Stimulated activated CD4-positive, alpha-beta T cell treated with anti-CD3 and anti-CD28 coated beads, TNF-alpha, amount 100 ng/mL, for 1 hour (primary cell): Measurements from ENCODE around the gene MAGEA2B.
"Not testable (repeated sequence)": the region's sequence is repeated elsewhere in the genome, so short reads cannot be mapped to it uniquely, and the experiment has no call there.

Experiments used
- DNase-seq, 3 donors: peaks; one replicate each; pipeline ENCODE4 v3.0.0-alpha.2; 2020; ENCODE audit warnings: low read depth in 3 of 3, low spot score in 1 of 3

MAGEA2B gene, protein sequence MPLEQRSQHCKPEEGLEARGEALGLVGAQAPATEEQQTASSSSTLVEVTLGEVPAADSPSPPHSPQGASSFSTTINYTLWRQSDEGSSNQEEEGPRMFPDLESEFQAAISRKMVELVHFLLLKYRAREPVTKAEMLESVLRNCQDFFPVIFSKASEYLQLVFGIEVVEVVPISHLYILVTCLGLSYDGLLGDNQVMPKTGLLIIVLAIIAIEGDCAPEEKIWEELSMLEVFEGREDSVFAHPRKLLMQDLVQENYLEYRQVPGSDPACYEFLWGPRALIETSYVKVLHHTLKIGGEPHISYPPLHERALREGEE

DNA sequence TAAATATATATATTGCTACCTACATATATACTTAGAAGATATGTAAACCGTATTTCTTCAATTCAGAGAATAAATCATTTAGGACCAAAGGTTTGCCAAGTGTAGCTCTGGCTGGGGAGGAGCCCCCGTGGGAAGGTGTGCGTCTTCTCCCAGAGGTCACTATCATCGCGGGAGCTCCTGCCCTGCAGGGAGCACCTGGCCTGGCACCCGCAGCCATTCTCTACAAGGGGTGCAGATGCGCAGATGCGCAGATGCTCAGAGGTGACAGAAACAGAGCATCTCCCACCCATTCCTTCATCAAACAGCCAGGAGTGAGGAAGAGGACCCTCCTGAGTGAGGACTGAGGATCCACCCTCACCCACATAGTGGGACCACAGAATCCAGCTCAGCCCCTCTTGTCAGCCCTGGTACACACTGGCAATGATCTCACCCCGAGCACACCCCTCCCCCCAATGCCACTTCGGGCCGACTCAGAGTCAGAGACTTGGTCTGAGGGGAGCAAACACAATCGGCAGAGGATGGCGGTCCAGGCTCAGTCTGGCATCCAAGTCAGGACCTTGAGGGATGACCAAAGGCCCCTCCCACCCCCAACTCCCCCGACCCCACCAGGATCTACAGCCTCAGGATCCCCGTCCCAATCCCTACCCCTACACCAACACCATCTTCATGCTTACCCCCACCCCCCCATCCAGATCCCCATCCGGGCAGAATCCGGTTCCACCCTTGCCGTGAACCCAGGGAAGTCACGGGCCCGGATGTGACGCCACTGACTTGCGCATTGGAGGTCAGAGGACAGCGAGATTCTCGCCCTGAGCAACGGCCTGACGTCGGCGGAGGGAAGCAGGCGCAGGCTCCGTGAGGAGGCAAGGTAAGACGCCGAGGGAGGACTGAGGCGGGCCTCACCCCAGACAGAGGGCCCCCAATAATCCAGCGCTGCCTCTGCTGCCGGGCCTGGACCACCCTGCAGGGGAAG is at the start of gene MAGEA2B:
MAGEA2B (plus strand) TSS at position 814 of the 973 bp plus-strand sequence. CDS start 2,479 bp downstream, outside the sequence.
- not testable (repeated sequence) for DNase-seq

DNA sequence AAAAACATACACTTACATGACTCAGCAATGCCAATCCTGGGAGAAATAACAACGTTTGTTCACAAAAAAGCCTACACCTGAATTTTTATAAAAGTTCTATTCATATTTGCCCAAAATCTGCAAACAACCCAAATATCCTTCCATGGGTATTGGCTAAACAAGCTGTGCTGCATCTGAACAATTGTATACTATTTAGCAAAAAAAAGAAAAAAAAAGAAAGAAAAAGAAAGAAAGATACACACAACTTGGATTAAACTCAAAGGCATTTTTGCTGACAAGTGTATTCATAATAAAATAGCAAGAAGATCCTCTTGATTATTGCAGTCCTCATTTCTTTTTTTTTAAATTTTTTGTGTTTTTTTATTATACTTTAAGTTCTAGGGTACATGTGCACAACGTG is 40.3 kb upstream of the MAGEA2B start:
- no peak for DNase-seq

DNA sequence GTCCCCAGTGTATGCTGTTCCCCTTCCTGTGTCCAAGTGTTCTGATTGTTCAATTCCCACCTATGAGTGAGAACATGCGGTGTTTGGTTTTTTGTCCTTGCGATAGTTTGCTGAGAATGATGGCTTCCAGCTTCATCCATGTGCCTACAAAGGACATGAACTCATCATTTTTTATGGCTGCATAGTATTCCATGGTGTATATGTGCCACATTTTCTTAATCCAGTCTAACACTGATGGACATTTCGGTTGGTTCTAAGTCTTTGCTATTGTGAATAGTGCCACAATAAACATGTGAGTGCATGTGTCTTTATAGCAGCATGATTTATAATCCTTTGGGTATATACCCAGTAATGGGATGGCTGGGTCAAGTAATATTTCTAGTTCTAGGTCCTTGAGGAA is 39.8 kb upstream of the MAGEA2B start:
- DNase-seq = not testable (repeated sequence)

DNA sequence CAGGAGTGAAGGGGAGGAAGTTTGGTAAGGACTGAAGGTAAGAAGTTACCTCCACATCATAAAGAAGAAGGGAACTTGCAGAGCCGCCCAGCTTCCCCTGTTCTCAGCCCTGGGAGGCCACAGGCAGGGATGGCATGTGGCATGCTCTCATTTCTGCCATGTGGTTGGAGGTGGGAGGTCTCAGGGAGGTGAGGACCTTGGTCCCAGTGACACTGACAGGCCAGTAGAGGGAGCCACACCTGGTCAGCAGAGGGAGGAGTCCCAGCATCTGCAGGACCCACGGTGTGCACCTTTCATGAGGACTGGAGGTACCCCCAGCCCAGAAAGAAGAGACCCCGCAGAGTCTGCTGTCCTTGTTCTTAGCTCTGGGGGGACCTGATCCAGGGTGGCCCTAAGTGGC is 33.4 kb upstream of the MAGEA2B start:
- DNase-seq = not testable (repeated sequence)

DNA sequence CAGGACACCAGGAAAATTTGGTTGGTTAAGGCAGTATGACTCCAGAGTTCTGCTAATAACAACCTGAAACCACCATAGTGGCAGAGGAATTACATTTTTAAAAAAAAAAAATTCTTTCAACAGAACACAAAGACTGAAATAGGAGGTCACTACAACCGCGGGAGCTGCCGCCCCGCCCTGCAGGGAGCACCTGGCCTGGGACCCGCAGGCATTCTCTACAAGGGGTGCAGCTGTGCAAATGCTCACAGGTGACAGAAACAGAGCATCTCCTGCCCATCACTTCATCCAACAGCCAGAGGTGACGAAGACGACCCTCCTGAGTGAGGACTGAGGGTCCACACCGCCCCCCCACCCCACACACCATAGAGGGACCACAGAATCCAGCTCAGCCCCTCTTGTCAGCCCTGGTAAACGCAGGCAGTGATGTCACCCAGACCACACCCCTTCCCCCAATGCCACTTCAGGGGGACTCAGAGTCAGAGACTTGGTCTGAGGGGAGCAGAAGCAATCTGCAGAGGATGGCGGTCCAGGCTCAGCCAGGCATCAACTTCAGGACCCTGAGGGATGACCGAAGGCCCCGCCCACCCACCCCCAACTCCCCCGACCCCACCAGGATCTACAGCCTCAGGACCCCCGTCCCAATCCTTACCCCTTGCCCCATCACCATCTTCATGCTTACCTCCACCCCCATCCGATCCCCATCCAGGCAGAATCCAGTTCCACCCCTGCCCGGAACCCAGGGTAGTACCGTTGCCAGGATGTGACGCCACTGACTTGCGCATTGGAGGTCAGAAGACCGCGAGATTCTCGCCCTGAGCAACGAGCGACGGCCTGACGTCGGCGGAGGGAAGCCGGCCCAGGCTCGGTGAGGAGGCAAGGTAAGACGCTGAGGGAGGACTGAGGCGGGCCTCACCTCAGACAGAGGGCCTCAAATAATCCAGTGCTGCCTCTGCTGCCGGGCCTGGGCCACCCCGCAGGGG is 16.2 kb upstream of the MAGEA2B start, which contains the start of gene MAGEA3:
MAGEA3 (plus strand) TSS at position 843 of the 980 bp plus-strand sequence. CDS start 2,039 bp downstream, outside the sequence.
- not testable (repeated sequence) for DNase-seq

DNA sequence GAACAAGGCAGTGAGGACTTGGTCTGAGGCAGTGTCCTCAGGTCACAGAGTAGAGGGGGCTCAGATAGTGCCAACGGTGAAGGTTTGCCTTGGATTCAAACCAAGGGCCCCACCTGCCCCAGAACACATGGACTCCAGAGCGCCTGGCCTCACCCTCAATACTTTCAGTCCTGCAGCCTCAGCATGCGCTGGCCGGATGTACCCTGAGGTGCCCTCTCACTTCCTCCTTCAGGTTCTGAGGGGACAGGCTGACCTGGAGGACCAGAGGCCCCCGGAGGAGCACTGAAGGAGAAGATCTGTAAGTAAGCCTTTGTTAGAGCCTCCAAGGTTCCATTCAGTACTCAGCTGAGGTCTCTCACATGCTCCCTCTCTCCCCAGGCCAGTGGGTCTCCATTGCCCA is 14.0 kb upstream of the MAGEA2B start:
- DNase-seq = not testable (repeated sequence)

DNA sequence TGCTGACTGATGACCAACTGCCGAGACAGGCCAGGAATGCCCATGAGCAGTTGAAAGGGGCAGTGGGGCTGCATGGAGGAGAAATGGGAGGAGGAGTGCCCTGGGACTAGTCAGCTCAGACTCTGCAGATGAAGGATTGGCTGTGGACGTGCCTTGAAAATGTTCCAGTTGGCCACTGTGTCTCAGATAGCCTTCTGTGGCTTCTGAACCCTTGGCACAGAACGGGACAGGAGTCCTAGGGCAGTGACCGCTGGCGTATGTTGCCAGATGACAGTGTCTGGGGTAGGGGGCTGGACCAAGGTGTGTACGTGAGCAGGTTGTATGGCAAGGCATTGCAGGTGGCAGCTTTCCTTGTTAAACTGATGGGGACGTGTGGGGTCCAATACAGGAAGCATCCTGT is 7.9 kb upstream of the MAGEA2B start:
- DNase-seq = not testable (repeated sequence)

DNA sequence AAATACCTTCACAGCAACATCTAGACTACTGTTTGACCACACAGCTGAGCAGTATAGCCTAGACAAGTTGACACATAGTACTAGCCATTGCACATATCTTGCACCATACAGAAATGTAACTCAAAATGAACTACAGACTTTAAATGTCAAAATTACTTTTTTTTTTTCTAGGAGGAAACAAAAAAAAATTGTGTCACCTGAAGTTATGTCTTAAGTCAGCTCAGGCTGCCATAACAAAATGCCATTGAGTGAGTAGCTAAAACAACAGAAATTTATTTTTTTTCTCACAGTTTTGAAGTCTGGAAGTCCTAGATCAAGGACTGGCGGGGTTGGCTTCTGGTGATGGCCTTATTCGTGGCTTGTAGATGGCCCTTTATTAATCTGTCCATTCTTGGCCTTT is 5.3 kb upstream of the MAGEA2B start, which contains the start of gene CSAG2:
CSAG2 (minus strand) TSS at position 101 of the 400 bp plus-strand sequence. CDS start 161 bp downstream, outside the sequence.
- DNase-seq = not testable (repeated sequence)

DNA sequence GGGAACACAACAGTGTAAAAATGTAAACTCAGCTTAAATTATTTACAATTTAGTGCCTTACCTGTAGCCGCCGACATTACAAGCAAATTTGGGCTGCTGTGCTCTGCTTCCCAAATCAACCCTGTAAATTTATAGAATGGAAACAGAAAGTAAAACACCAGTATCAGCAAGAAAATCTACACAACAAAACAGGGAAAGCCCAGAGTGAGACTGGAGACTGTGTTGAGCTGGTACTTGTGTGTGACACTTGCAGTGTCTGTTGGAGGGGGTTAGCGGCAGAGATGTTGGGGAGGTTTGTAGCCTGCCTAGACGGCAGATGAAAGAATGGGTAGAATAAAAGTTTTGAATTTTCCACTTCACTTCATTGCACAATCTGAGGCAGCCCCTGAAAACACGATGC is 1.2 kb upstream of the MAGEA2B start:
- DNase-seq = not testable (repeated sequence)

DNA sequence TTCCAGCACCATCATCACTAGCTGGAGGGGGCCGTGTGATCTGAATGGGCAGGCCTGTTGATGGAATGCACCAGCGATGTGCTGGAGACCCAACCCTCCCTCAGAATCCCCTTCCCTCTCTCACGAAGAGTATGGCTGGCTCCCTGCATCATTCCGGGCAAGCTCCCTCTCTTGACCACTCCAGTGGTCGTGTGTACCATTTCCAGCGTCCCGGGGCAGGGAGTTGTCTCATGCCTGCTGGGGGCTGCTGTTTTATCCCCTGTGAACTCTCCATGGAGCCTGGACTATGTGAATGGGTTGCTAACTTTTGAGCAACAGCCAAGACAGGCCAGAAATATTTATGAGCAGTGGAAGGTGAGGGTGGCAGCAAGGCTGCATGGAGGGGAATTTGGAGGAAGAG is 11.0 kb downstream of the MAGEA2B start:
- DNase-seq = no peak

DNA sequence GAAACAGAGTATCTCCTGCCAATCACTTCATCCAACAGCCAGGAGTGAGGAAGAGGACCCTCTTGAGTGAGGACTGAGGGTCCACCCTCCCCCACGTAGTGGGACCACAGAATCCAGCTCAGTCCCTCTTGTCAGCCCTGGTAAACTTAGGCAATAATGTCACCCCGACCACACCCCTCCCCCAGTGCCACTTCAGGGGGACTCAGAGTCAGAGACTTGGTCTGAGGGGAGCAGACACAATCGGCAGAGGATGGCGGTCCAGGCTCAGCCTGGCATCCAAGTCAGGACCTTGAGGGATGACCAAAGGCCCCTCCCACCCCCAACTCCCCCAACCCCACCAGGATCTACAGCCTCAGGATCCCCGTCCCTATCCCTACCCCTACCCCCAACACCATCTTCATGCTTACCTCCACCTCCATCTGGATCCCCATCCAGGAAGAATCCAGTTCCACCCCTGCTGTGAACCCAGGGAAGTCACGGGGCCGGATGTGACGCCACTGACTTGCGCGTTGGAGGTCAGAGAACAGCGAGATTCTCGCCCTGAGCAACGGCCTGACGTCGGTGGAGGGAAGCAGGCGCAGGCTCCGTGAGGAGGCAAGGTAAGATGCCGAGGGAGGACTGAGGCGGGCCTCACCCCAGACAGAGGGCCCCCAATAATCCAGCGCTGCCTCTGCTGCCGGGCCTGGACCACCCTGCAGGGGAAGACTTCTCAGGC is 19.0 kb downstream of the MAGEA2B start, which contains the start of the genes CSAG1 and MAGEA12:
CSAG1 (minus strand) TSS at position 461 of the 715 bp plus-strand sequence. CDS start 1,261 bp downstream, outside the sequence.
MAGEA12 (plus strand) TSS at position 497 of the 715 bp plus-strand sequence. CDS start 2,405 bp downstream, outside the sequence.
- no peak for DNase-seq

DNA sequence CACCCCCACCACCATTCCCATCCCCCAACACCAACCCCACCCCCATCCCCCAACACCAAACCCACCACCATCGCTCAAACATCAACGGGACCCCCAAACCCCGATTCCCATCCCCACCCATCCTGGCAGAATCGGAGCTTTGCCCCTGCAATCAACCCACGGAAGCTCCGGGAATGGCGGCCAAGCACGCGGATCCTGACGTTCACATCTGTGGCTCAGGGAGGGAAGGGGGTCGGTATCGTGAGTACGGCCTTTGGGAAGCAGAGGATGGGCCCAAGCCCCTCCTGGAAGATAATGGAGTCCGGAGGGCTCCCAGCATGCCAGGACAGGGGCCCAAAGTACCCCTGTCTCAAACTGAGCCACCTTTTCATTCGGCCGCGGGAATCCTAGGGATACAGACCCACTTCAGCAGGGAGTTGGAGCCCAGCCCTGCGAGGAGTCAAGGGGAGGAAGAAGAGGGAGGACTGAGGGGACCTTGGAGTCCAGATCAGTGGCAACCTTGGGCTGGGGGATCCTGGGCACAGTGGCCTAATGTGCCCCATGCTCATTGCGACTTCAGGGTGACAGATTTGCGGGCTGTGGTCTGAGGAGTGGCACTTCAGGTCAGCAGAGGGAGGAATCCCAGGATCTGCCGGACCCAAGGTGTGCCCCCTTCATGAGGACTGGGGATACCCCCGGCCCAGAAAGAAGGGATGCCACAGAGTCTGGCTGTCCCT is 19.9 kb downstream of the MAGEA2B start:
- not testable (repeated sequence) for DNase-seq

DNA sequence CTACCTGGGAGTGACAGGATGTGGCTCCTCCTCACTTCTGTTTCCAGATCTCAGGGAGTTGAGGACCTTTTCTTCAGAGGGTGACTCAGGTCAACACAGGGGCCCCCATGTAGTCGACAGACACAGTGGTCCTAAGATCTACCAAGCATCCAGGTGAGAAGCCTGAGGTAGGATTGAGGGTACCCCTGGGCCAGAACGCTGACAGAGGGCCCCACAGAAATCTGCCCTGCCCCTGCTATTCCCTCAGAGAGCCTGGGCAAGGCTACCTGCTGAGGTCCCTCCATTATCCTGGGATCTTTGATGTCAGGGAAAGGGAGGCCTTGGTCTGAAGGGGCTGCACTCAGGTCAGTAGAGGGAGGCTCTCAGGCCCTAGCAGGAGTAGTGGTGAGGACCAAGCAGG is 20.7 kb downstream of the MAGEA2B start:
- DNase-seq = no peak

DNA sequence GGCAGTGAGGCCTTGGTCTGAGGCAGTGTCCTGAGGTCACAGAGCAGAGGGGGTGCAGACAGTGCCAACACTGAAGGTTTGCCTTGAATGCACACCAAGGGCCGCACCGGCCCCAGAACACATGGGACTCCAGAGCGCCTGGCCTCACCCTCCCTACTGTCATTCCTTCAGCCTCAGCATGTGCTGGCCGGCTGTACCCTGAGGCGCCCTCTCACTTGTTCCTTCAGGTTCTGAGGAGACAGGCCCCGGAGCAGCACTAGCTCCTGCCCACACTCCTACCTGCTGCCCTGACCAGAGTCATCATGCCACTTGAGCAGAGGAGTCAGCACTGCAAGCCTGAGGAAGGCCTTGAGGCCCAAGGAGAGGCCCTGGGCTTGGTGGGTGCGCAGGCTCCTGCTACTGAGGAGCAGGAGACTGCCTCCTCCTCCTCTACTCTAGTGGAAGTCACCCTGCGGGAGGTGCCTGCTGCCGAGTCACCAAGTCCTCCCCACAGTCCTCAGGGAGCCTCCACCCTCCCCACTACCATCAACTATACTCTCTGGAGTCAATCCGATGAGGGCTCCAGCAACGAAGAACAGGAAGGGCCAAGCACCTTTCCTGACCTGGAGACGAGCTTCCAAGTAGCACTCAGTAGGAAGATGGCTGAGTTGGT is 21.6 kb downstream of the MAGEA2B start:
- DNase-seq = no peak

DNA sequence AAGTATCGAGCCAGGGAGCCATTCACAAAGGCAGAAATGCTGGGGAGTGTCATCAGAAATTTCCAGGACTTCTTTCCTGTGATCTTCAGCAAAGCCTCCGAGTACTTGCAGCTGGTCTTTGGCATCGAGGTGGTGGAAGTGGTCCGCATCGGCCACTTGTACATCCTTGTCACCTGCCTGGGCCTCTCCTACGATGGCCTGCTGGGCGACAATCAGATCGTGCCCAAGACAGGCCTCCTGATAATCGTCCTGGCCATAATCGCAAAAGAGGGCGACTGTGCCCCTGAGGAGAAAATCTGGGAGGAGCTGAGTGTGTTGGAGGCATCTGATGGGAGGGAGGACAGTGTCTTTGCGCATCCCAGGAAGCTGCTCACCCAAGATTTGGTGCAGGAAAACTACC is 22.1 kb downstream of the MAGEA2B start:
- DNase-seq = not testable (repeated sequence)

DNA sequence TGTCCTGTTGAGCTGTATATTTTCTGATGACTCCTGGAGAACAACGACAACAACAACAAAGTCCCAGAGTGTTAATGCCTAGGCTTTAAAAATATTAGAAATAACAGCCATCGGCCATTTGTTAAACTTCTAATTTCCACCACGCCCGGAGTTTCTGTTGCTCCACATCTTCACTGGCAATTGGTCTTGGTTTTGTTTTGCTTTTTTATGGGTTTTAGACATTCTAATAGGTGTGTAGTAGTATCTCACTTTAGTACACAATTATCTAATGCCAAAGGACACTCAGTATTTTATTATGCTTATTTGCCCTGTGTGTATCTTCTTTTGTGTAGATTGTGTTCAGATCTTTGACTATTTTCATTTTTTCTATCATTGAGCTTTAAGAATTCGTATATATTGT is 24.1 kb downstream of the MAGEA2B start:
- no peak for DNase-seq

DNA sequence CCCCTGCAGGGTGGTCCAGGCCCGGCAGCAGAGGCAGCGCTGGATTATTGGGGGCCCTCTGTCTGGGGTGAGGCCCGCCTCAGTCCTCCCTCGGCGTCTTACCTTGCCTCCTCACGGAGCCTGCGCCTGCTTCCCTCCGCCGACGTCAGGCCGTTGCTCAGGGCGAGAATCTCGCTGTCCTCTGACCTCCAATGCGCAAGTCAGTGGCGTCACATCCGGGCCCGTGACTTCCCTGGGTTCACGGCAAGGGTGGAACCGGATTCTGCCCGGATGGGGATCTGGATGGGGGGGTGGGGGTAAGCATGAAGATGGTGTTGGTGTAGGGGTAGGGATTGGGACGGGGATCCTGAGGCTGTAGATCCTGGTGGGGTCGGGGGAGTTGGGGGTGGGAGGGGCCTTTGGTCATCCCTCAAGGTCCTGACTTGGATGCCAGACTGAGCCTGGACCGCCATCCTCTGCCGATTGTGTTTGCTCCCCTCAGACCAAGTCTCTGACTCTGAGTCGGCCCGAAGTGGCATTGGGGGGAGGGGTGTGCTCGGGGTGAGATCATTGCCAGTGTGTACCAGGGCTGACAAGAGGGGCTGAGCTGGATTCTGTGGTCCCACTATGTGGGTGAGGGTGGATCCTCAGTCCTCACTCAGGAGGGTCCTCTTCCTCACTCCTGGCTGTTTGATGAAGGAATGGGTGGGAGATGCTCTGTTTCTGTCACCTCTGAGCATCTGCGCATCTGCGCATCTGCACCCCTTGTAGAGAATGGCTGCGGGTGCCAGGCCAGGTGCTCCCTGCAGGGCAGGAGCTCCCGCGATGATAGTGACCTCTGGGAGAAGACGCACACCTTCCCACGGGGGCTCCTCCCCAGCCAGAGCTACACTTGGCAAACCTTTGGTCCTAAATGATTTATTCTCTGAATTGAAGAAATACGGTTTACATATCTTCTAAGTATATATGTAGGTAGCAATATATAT is 39.5 kb downstream of the MAGEA2B start, which contains the start of gene MAGEA2:
MAGEA2 (minus strand) TSS at position 157 of the 965 bp plus-strand sequence. CDS start 2,479 bp downstream, outside the sequence.
- not testable (repeated sequence) for DNase-seq
